Esophagus squamous epithelium (tissue), 5 donors: ENCODE data around the gene FXYD5. TPM values are rescaled to one million over a fixed set of nuclear protein-coding genes. Genes with fewer than 3 reads are reported as not detected.

Source experiments
- DNase-seq: peaks from one replicate; lab custom pipeline; 2025; lab: John Stamatoyannopoulos, UW
- H3K27ac ChIP-seq, 4 donors: fragments of 200-600 bp; sonication (generic); one replicate each; pipeline ENCODE4 v1.5.1; 2016 to 2019; ENCODE audit warnings: mild to moderate bottlenecking in 1 of 4
- H3K27me3 ChIP-seq, 4 donors: fragments of 200-600 bp; sonication (generic); 1 replicate in 3 of 4; 2 replicates in 1 of 4; pipeline versions ENCODE4 v1.5.1 to v1.6.0; 2017 to 2021; ENCODE audit warnings: antibody characterized with exemption in 1 of 4
- H3K36me3 ChIP-seq, 3 donors: fragments of 200-600 bp; sonication (generic); one replicate each; pipeline ENCODE4 v1.5.1; 2016 to 2019
- H3K4me1 ChIP-seq, 3 donors: fragments of 200-600 bp; sonication (generic); one replicate each; pipeline ENCODE4 v1.5.1; 2017 to 2019
- H3K4me3 ChIP-seq, 4 donors: fragments of 200-600 bp; sonication (generic); 1 replicate in 3 of 4; 2 replicates in 1 of 4; pipeline ENCODE4 v1.5.1; 2016 to 2019; ENCODE audit warnings: mild to moderate bottlenecking in 2 of 4, moderate library complexity in 1 of 4
- H3K9me3 ChIP-seq, 3 donors: fragments of 200-600 bp; sonication (generic); one replicate each; pipeline ENCODE4 v1.5.1; 2016 to 2019
- CTCF ChIP-seq, 6 experiments: fragments of 450-650 bp in 4 of 6; fragments of 200-600 bp in 2 of 6; sonication (generic) in 2 of 6; IDR thresholded peaks; one replicate each; pipeline ENCODE4 v1.5.1; 2016 to 2019; ENCODE audit warnings: antibody characterized with exemption in 6 of 6, mild to moderate bottlenecking in 4 of 6, moderate library complexity in 4 of 6
- POLR2A ChIP-seq, 4 donors: fragments of 450-650 bp; IDR thresholded peaks; one replicate each; pipeline ENCODE4 v1.6.1; 2017; ENCODE audit warnings: antibody characterized with exemption in 4 of 4, mild to moderate bottlenecking in 4 of 4, moderate library complexity in 3 of 4
- WGBS, 2 donors: methylation state at CpG; one replicate each; pipeline ENCODE4 v1.1.5; 2018; 5-methylcytosine and 5-hydroxymethylcytosine counted together
- intact Hi-C: fragments of 100-400 bp; cut with DNase I; formaldehyde crosslinking; loops from one replicate; pipeline ENCODE4 v1.15.0; 2022
- total RNA-seq, 4 donors: library from RNA; depleted of rRNA; stranded (reverse); fragments of >200 nt; gene quantifications; one replicate each; pipeline ENCODE4 v1.1.0, GENCODE V29; 2016
- donor health status: DM: yes; HTN: yes; CAD: no.

Gene FXYD5
- total RNA-seq, 4 donors from 2014 or later, result 39.3 to 146 (median 45.7) TPM

- no peak overlapping the region for H3K4me3 ChIP-seq
- WGBS, 2 donors, result 35 to 50% methylated on average over 5 of the region's 5 CpGs
- H3K9me3 ChIP-seq, result peaks cover 6 to 35% (median 20%) of the 10 kb centered on the region in 3 donors
- H3K27me3 ChIP-seq, result no peaks in the 10 kb centered on the region
- intact Hi-C loops, result no loop called here
- peaks cover 0 to 56% (median 11%) of the 10 kb centered on the region in 3 donors for H3K36me3 ChIP-seq
- peak overlapping the region in 3 of 4 donors; percentile 69 to 70 (median 69) for H3K27ac ChIP-seq
- peaks cover 11 to 45% (median 15%) of the 10 kb centered on the region in 3 donors for H3K4me1 ChIP-seq
- no peak for DNase-seq
- TF ChIP-seq CTCF (IDR thresholded peaks at IDR 0.05), result no peak
- no peak for TF ChIP-seq POLR2A (IDR thresholded peaks at IDR 0.05)
Measured at GRCh38 chr19:35167251-35168119, 12.9 kb downstream of the FXYD5 start.

- H3K36me3 ChIP-seq, result peaks cover 0 to 49% (median 11%) of the 10 kb centered on the region in 3 donors
- TF ChIP-seq POLR2A (IDR thresholded peaks at IDR 0.05) (no peak), CTCF (IDR thresholded peaks at IDR 0.05) (peak in 1 of 6 experiments; percentile 21)
- peaks cover 11 to 45% (median 15%) of the 10 kb centered on the region in 3 donors for H3K4me1 ChIP-seq
- no peak overlapping the region for H3K4me3 ChIP-seq
- H3K9me3 ChIP-seq, result peaks cover 6 to 33% (median 20%) of the 10 kb centered on the region in 3 donors
- WGBS, 2 donors, result 33 to 59% methylated on average over 3 of the region's 3 CpGs
- intact Hi-C loops, result no loop called here
- peak overlapping the region in 3 of 4 donors; percentile 69 to 70 (median 69) for H3K27ac ChIP-seq
- no peaks in the 10 kb centered on the region for H3K27me3 ChIP-seq
- no peak for DNase-seq
Measured at GRCh38 chr19:35168196-35168595, 13.7 kb downstream of the FXYD5 start.

GRCh38 chr19:35169221-35169995 is 14.9 kb downstream of the FXYD5 start:
- intact Hi-C loops, result no loop called here
- H3K9me3 ChIP-seq, result peaks cover 6 to 25% (median 12%) of the 10 kb centered on the region in 3 donors
- H3K27me3 ChIP-seq, result no peaks in the 10 kb centered on the region
- H3K4me3 ChIP-seq, result no peak overlapping the region
- H3K27ac ChIP-seq, result peak overlapping the region in 2 of 4 donors; percentile 69
- WGBS, 2 donors, result 64 to 74% methylated on average over 4 to 17 of the region's 18 CpGs
- peaks cover 11 to 37% (median 15%) of the 10 kb centered on the region in 3 donors for H3K4me1 ChIP-seq
- no peak for TF ChIP-seq POLR2A (IDR thresholded peaks at IDR 0.05)
- TF ChIP-seq CTCF (IDR thresholded peaks at IDR 0.05), result no peak
- DNase-seq, result no peak
- H3K36me3 ChIP-seq, result peaks cover 0 to 38% (median 5%) of the 10 kb centered on the region in 3 donors

- Histone ChIP-seq H3K4me1 (peaks cover 11 to 37% (median 15%) of the 10 kb centered on the region in 3 donors), H3K27me3 (no peaks in the 10 kb centered on the region), H3K27ac (no peak overlapping the region), H3K4me3 (no peak overlapping the region), H3K36me3 (peaks cover 0 to 27% (median 5%) of the 10 kb centered on the region in 3 donors), H3K9me3 (peaks cover 6 to 14% (median 10%) of the 10 kb centered on the region in 3 donors)
- DNase-seq, result no peak
- intact Hi-C loops, result no loop called here
- TF ChIP-seq CTCF (IDR thresholded peaks at IDR 0.05) (no peak), POLR2A (IDR thresholded peaks at IDR 0.05) (no peak)
- WGBS, 2 donors, result 62 to 65% methylated on average over 4 to 5 of the region's 7 CpGs
Measured at GRCh38 chr19:35170359-35171061, 16.0 kb downstream of the FXYD5 start.
